Activated CD4-positive, alpha-beta T cell treated with anti-CD3 and anti-CD28 coated beads, Interleukin-10, Interleukin-2, amounts not matched to agents 100 ng/mL and 50 ng/mL, durations not matched to agents 16 hours and 8 hours (primary cell): Measurements from ENCODE around the gene PDXDC1.
"Not testable (repeated sequence)": the region's sequence is repeated elsewhere in the genome, so short reads cannot be mapped to it uniquely, and the experiment has no call there.

ENCODE experiments used
- DNase-seq: peaks from one replicate; pipeline ENCODE4 v3.0.0-alpha.2; 2020

PDXDC1 gene

GRCh38 chr16:14975418-14976194, 780 bp downstream of the PDXDC1 start:
- DNase-seq = peak; percentile 44

DNA sequence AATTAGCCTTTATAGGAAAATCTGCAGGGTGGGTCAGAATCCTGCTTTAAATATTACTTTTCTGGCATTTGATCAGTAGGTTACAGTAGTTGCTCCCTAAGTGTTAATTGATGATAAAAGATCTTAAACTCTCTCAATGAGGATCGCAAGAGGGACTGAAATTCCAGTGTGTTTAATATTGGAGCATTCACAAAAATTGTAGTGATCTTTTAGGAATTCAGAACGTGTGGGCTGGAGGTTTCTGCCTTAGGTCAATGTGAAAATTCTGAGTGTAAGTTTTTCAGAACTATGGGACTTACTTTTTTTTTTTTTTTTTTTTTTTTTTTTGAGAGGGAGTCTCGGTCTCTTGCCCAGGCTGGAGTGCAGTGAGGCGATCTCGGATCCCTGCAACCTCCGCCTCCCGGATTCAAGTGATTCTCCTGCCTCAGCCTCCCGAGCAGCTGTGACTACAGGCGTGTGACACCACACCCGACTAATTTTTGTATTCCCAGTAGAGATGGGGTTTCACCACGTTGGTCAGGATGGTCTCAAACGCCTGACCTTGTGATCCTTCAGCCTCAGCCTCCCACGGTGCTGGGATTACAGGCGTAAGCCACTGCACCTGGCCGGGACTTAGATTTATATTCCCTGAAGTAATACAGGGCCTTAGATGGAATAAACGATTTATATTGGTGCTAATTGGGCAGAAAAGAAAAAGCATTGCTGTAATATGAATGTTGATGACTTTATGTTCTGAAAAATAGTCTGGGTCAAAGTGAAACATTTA, 2.3 kb downstream of the PDXDC1 start:
- DNase-seq = not testable (repeated sequence)

DNA sequence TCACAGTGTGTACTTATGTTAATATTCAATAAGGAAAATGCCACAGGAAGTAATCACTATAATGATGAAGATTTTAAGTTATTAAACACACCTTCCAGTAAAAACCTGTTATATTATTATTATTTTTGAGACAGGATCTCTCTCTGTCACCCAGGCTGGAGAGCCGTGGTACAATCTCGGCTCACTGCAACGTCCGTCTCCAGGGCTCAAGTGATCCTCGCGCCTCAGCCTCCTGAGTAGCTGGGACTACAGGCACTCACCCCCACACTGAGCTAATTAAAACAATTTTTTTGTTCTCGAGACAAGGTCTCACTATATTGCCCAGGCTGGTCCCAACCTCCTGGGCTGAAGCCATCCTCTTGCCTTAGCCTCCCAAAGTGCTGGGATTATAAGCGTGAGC, 3.5 kb downstream of the PDXDC1 start:
- not testable (repeated sequence) for DNase-seq

GRCh38 chr16:14978908-14979307, 4.1 kb downstream of the PDXDC1 start:
- not testable (repeated sequence) for DNase-seq

- not testable (repeated sequence) for DNase-seq
These were observed 6.4 kb downstream of the PDXDC1 start for GRCh38 chr16:14981234-14981633.

- DNase-seq = not testable (repeated sequence)
These were observed 7.7 kb downstream of the PDXDC1 start for GRCh38 chr16:14982521-14982920.

- not testable (repeated sequence) for DNase-seq
These were observed 13.3 kb downstream of the PDXDC1 start for GRCh38 chr16:14988092-14988491.

GRCh38 chr16:14988661-14989191, 13.9 kb downstream of the PDXDC1 start:
- not testable (repeated sequence) for DNase-seq

DNA sequence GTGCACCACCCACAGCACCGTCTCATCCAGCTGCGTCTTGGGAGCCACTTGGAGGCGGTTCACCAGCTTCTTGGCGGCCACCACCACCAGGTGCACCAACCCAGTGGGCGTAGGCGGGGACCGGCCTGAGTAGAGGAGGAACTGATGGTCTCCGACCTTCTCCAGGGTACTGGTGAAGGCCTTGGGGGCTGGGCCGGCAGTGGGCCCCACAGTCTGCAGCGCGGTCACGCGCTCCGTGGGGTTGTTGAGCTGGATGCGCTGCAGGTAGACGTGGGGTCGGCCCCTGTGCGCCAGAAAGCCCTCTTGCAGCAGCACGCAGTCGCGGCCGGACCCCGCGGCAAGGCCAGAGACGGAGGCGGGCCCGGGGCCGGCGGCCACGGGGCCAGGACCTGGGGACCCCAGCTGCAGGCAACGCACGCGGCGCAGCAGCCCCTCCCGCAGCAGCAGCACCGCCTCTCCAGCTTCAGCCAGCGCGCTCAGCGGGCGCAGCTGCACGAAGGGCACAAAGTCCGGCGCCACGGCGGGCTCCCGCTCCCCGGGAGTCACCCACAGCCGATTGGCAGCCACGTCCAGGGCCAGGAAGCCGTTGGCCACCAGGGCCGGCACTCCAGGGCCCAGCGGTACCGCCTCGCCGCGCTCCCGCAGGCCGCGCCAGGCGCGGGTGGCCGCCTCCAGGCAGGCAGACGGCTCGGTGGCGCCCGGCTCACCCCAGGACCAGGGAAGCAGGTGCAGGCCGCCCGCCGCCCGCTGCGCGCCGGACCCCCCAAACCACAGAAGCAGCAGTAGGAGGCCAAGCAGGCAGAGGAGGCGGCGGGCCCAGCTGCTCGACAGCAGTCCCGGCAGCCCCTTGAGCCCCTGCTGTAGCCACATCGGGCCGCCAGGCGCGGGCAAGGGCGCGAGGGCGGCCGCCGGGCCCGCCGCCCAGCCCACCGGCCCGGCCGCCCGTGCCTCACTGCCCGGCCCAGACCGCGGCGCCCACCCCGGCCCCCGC, 14.8 kb downstream of the PDXDC1 start:
- DNase-seq = not testable (repeated sequence)

- DNase-seq = not testable (repeated sequence)
These were observed 18.7 kb downstream of the PDXDC1 start for GRCh38 chr16:14993277-14994151.

DNA sequence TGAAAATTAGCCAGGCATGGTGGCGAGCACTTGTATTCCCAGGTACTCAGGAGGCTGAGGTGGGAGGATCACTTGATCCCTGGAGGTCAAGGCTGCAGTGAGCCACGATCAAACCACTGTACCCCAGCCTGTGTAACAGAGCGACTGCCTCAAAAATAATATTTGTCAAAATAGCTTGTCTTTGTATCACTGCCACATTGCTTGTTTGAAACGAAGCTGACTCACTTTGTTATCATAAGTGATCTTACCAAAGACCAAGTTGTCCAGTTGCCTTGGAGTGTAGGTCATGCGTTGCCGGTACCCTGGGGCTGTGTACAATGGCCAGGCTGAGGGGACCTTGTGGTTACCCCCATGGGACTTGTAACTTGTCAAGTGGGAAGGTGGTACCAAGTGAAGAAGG, 21.9 kb downstream of the PDXDC1 start:
- DNase-seq = not testable (repeated sequence)

GRCh38 chr16:14998300-14998699, 23.5 kb downstream of the PDXDC1 start:
- not testable (repeated sequence) for DNase-seq

DNA sequence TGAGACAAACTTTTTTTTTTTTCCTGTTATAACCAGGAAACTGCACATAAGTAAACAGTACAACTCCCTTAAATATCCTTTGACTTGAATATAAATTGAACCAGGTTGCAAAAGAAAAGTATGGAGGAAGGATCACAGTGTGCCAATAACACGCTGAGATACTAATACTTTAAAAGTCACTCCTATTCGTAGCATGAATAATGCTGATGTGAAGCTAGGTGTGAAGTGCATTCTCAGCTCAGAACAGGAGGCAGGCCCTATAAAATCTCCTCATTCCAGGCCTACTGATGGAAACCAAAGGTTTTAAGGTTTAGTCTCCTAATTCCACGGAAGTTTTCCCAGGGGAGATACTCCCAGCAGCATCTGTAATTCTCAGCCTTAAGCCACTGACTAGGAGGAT, 25.0 kb downstream of the PDXDC1 start:
- DNase-seq = not testable (repeated sequence)

DNA sequence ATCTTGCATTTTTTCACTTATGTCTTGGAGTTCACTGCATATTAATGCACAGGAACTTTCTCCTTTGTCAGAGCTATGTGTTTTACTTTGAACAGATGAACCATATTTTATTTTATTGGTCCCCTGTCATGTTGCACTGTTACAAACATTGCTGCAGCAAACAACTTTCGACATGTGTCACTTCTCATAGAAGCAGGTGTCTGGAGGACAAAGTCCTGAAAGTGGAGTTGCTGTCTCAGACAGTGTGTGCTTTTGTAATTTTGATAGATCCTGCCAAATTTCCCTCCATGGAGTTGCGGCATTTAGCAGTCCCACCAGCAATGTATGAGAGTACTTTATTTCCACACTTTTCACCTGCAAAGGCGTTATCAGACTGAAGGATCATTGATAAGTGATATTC, 27.6 kb downstream of the PDXDC1 start:
- DNase-seq = not testable (repeated sequence)

DNA sequence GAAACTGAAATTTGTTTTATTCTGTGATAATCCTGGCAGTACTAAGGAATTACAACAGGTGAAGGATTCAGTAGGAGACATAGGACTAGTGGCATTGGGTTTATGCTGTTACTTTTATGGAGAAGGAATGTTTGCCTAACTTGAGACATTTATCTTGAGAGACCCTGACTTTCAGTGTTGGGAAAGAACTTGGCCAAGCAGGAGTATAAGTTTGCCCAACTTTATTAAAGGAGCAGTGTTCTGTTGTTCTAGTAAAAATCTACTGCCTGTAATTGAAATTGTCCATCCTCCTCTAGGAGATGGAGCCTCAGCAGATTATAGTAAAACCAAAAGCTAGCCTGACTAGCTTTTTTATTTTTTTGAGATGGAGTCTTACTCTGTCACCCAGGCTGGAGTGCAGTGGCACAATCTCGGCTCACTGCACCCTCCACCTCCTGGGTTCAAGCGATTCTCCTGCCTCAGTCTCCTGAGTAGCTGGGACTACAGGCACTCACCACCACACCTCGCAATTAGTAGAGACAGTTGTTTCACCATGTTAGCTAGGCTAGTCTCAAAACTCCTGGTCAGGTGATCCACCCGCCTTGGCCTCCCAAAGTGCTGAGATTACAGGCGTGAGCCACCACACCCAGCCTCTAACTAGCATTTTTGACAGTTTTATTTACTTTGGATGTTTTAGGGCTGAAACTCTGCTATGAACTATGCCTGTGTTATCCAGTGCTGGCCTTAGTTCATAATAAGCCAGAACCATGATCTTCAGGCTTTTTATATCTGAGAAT, 30.7 kb downstream of the PDXDC1 start:
- not testable (repeated sequence) for DNase-seq

DNA sequence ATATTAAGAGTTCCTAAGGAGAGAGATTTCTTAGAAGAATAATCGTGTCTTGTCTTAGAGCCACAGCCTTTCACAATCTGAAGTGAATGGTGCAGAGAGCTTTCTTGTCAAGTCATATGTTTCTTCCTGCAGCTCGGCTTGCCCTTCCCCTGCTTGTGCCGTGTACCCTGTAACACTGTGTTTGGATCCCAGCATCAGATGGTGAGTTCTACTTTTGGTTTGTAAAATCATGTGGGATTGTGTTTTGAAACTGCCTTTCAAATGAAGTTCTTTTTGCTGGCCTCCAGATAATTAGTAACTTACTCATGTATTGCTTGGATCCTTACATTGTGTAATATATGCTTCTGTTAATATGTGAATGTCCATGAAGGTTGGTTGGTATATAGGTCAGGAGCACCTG, 33.8 kb downstream of the PDXDC1 start:
- DNase-seq = not testable (repeated sequence)

GRCh38 chr16:15012941-15013340, 38.1 kb downstream of the PDXDC1 start:
- not testable (repeated sequence) for DNase-seq

DNA sequence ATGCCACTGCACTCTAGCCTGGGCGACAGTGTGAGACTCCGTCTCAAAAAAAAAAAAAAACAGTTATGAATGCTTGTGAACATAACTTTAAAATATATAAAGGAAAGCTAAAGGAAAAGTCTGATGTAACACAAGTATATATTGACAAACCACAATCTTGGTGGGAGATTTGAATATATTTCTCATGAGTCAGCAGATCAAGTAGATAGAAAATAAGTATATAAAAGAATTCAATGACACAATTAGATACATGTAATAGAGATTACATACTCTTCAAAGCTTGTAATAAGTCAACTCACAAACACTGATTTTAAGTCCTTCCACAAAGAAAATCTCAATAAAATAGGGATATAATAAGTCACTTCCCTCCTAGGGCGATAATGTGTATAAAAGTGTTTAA, 40.8 kb downstream of the PDXDC1 start:
- not testable (repeated sequence) for DNase-seq

- DNase-seq = not testable (repeated sequence)
These were observed 41.5 kb downstream of the PDXDC1 start for GRCh38 chr16:15016354-15016753.

DNA sequence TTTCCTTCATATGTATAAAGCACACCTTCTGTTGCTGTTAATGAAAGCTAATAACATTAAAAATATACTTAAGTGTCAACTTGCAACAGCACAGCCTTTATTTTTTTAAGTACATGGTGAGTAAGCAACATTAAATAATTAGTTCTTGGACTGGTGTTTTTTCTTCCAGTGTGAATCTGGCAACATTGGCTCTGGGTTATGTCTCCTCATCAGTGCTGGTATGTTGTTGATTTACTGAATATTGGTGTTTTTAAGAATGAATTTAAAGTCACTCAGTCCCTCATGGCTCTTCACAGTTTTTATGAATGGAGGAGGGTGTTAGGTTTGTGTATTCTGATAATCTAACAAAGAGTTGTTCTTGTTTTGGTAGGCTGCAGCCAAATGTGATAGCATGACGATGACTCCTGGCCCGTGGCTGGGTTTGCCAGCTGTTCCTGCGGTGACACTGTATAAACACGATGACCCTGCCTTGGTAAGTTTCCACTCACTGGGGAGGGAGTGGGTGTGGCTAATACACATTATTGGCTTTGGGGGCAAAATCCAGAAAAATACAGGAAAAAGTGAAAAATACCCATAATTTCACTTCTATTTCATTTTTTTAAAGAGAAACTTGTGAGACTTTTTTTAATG, 42.2 kb downstream of the PDXDC1 start:
- DNase-seq = not testable (repeated sequence)
